DOHH2 (cell line): ENCODE data around the gene FGGY.

Source experiments
- H3F3A ChIP-seq: fragments of 200-600 bp; sonication (generic), shearing (Covaris generic); 2 replicates; pipeline ENCODE4 v1.6.0; 2016; ENCODE audit warnings: antibody characterized with exemption, mild to moderate bottlenecking; ENCODE audit not compliant: control insufficient read depth, insufficient read depth
- H3K27ac ChIP-seq: fragments of 200-600 bp; sonication (generic); 2 replicates; pipeline ENCODE4 v1.5.1; 2014; ENCODE audit warnings: low read depth, mild to moderate bottlenecking, low read length, moderate library complexity
- H3K27me3 ChIP-seq: fragments of 200-600 bp; sonication (generic); 2 replicates; pipeline ENCODE4 v1.6.1; 2014; ENCODE audit warnings: mild to moderate bottlenecking, low read length, mixed read lengths; ENCODE audit not compliant: control insufficient read depth
- H3K36me3 ChIP-seq: fragments of 200-600 bp; sonication (generic); 2 replicates; pipeline ENCODE4 v1.6.1; 2014; ENCODE audit warnings: mild to moderate bottlenecking, low read length, moderate library complexity, mixed read lengths; ENCODE audit not compliant: control insufficient read depth
- H3K4me1 ChIP-seq: fragments of 200-600 bp; sonication (generic); 2 replicates; pipeline ENCODE4 v1.6.1; 2014; ENCODE audit warnings: mild to moderate bottlenecking, low read length, mixed read lengths; ENCODE audit not compliant: control insufficient read depth
- H3K4me2 ChIP-seq: fragments of 200-600 bp; sonication (generic); 2 replicates; pipeline ENCODE4 v1.6.0; 2014; ENCODE audit warnings: mild to moderate bottlenecking, low read length, moderate library complexity
- H3K4me3 ChIP-seq: fragments of 200-600 bp; sonication (generic); 2 replicates; pipeline ENCODE4 v1.5.1; 2014; ENCODE audit warnings: mild to moderate bottlenecking, low read length, mixed read lengths
- H3K79me2 ChIP-seq: fragments of 200-600 bp; sonication (generic); 2 replicates; pipeline ENCODE4 v1.6.1; 2014; ENCODE audit warnings: mild to moderate bottlenecking, low read length, mixed read lengths; ENCODE audit not compliant: control insufficient read depth
- H3K9me2 ChIP-seq: fragments of 200-600 bp; sonication (generic); replicated peaks from 2 replicates; pipeline ENCODE4 v1.6.1; 2014; ENCODE audit warnings: mild to moderate bottlenecking, low read length, mixed read lengths; ENCODE audit not compliant: control insufficient read depth
- H3K9me3 ChIP-seq: fragments of 200-600 bp; sonication (generic); 2 replicates; pipeline ENCODE4 v1.6.1; 2014; ENCODE audit warnings: antibody characterized with exemption, low read length, mixed read lengths; ENCODE audit not compliant: control insufficient read depth, insufficient read depth
- H4K20me1 ChIP-seq: fragments of 200-600 bp; sonication (generic); 2 replicates; pipeline ENCODE4 v1.6.0; 2014; ENCODE audit warnings: low read depth, mild to moderate bottlenecking, antibody characterized with exemption, low read length, moderate library complexity; ENCODE audit not compliant: control insufficient read depth, insufficient read depth
- EZH2phosphoT487 ChIP-seq: fragments of 200-600 bp; sonication (generic); IDR thresholded peaks from 2 replicates; pipeline ENCODE4 v1.6.1; 2017; ENCODE audit warnings: borderline replicate concordance, mild to moderate bottlenecking, antibody characterized with exemption, low read length, moderate library complexity, mixed read lengths
- TF ChIP-seq, protein P1 (sequence below): fragments of 200-600 bp; sonication (generic); IDR thresholded peaks from one replicate; pipeline ENCODE4 v1.5.1; 2014; ENCODE audit warnings: antibody characterized with exemption, mild to moderate bottlenecking, low read depth, low read length; ENCODE audit not compliant: poor library complexity, severe bottlenecking

FGGY gene

DNA sequence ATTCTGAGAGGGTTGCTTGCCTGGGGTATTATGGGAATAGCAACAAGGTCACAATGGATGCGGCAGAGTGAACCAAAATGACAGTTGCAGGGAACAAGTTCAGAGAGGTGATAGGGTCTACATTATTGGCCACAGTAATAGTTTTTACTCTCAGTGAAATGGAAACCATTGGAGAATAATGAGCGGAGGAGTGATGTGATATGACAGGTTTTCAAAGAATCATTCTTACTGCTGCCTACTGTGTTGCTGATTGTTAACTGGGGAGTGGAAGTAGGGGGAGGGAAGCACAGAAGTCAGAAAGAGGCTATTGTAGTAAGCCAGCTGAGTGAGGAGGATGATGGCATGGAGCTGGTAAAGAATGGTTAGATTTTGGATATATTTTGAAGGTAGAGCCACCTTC lies 322.7 kb downstream of the FGGY start:
- H3F3A ChIP-seq = no peaks in the 10 kb centered on the region
- H3K36me3 ChIP-seq = no peaks in the 10 kb centered on the region
- H4K20me1 ChIP-seq = no peaks in the 10 kb centered on the region
- no peaks in the 10 kb centered on the region for H3K27me3 ChIP-seq
- no peaks in the 10 kb centered on the region for H3K9me3 ChIP-seq
- no peaks in the 10 kb centered on the region for H3K4me1 ChIP-seq
- H3K4me3 ChIP-seq = no peak overlapping the region
- H3K9me2 ChIP-seq = no peaks in the 10 kb centered on the region
- H3K4me2 ChIP-seq = no peak overlapping the region
- TF ChIP-seq, protein P1, sequence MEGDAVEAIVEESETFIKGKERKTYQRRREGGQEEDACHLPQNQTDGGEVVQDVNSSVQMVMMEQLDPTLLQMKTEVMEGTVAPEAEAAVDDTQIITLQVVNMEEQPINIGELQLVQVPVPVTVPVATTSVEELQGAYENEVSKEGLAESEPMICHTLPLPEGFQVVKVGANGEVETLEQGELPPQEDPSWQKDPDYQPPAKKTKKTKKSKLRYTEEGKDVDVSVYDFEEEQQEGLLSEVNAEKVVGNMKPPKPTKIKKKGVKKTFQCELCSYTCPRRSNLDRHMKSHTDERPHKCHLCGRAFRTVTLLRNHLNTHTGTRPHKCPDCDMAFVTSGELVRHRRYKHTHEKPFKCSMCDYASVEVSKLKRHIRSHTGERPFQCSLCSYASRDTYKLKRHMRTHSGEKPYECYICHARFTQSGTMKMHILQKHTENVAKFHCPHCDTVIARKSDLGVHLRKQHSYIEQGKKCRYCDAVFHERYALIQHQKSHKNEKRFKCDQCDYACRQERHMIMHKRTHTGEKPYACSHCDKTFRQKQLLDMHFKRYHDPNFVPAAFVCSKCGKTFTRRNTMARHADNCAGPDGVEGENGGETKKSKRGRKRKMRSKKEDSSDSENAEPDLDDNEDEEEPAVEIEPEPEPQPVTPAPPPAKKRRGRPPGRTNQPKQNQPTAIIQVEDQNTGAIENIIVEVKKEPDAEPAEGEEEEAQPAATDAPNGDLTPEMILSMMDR = no peak
- no peak for TF ChIP-seq EZH2phosphoT487
- no peak overlapping the region for H3K27ac ChIP-seq
- H3K79me2 ChIP-seq = no peaks in the 10 kb centered on the region

DNA sequence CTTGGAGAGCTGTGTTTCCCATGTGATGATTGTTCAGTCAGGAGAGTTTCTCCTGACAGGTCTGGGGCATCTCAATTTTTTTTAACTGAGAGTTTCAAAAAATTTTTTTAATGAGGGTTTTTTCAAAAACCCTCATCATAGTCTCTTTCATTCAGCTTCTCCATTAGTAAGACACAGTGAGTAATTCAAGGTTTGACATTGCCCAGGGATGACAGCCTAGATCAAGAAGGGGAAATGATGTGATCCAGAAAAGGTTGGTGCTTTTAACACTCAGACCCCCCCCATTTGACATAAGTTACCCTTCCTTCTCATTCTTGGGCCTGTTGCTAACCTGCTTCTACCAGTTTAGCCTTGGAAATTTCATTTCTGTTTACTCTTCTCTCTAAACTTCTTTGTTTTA lies 328.5 kb downstream of the FGGY start:
- H3F3A ChIP-seq = no peaks in the 10 kb centered on the region
- H3K27ac ChIP-seq = no peak overlapping the region
- no peaks in the 10 kb centered on the region for H3K27me3 ChIP-seq
- no peaks in the 10 kb centered on the region for H3K4me1 ChIP-seq
- no peaks in the 10 kb centered on the region for H3K36me3 ChIP-seq
- no peaks in the 10 kb centered on the region for H3K9me2 ChIP-seq
- no peaks in the 10 kb centered on the region for H4K20me1 ChIP-seq
- H3K79me2 ChIP-seq = no peaks in the 10 kb centered on the region
- H3K4me3 ChIP-seq = no peak overlapping the region
- no peaks in the 10 kb centered on the region for H3K9me3 ChIP-seq
- H3K4me2 ChIP-seq = no peak overlapping the region
- no peak for TF ChIP-seq EZH2phosphoT487
- TF ChIP-seq, protein P1 = no peak

GRCh38 chr1:59631561-59632255 lies 334.8 kb downstream of the FGGY start:
- Histone ChIP-seq H4K20me1 (no peaks in the 10 kb centered on the region), H3F3A (no peaks in the 10 kb centered on the region), H3K9me3 (no peaks in the 10 kb centered on the region), H3K4me3 (no peak overlapping the region), H3K4me1 (no peaks in the 10 kb centered on the region), H3K9me2 (no peaks in the 10 kb centered on the region), H3K4me2 (no peak overlapping the region), H3K27ac (no peak overlapping the region), H3K79me2 (no peaks in the 10 kb centered on the region), H3K36me3 (no peaks in the 10 kb centered on the region), H3K27me3 (no peaks in the 10 kb centered on the region)
- no peak for TF ChIP-seq EZH2phosphoT487
- TF ChIP-seq, protein P1 = no peak
